NCI-H2107 treated with DMSO at 0.1 percent for 48 hours (cell line): ENCODE results near the gene MYCBP2.
"Not testable (repeated sequence)": the region's sequence is repeated elsewhere in the genome, so short reads cannot be mapped to it uniquely, and the experiment has no call there.

Experiments used
- DNase-seq: peaks from one replicate; lab custom pipeline; 2025; ENCODE audit not compliant: unreplicated experiment; lab: John Stamatoyannopoulos, UW

MYCBP2 gene

DNA sequence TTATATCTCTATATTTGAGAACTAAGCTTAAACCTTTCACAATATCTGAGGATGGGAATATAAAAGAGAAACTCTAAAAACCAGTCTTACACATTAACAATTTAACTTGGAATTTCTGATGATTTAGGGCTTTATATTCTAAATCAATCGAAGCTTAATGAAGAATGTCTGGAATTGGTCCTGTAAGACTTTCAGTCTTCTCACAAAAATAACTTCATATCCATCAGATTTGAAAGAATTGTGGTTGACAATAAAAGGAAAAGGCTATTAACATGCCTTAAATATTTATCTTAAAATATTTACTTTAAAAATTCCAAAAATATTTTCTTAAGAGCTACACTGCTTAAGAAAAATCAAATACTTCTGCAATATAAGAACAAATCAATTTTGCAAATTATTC, 27.3 kb downstream of the MYCBP2 start:
- no peak for DNase-seq

DNA sequence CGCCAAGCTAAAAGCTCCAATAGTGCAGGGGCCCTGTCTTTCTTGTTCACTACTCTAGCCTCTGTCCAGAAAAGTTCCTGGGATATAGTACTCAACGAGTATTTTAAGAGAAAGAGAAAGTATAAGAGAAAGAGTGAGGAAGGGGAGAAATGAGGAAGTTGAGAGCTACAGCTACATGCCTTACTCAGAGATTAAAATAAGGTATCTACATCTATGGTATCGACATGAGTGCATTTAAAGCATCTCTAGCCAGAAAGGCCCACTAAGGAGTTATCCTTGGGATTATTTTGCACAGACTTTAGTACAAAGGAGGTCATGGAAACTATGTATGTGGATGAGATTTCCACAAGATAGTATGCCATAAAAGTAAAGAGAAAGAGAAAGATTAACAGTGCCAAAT, 28.5 kb downstream of the MYCBP2 start:
- DNase-seq, result no peak

DNA sequence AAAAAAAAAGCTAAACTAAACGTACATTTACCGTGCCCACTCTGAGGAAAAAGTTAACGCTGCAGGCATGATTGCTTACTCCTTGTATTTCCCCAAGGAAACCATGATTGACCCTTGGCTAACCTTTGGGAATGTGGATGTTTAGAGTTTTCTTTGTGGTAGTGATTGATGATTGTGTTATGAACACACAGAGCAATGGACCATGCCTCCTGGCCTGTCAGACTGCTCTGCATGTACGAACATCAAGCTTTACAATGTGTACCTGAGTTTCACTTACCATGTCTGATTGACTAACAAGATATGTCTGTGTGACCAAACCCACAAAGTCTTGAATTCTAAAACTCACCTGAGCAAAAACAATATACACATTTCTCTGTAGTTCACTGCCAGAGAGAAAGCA, 35.1 kb downstream of the MYCBP2 start:
- DNase-seq, result no peak

DNA sequence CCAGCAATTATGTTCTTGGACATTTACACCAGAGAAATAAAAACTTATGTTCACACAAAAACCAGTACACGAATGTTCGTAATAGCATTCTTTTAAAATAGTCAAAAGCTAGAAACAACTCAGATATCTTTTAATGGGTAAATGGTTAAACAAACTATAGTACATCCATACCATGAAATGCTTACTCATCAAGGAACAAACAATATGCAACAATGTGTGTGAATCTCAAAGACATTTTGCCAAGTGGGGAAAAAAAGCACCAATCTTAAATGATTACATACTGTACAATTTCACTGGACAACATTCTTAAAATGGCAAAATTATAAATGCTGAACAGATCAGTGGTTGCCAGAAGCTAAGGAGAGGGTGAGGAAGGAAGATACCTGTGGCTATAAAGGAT, 36.6 kb downstream of the MYCBP2 start:
- DNase-seq, result no peak

DNA sequence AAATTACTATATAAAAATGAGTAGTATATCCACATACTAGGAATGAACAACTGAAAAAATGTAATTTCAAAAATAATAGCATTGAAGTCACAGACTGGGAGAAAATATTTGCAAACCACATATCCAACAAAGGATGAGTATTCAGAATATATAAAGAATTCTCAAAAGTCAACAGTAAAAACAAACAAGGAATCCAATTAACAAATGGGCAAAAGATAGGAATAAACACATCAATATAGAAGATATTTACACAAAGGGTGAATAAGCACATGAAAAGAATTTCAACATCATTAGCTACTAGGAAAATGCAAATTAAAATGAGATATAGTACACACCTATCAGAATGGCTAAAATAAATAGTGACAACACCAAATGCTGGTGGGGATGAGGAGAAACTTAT, 37.0 kb downstream of the MYCBP2 start:
- DNase-seq, result no peak

DNA sequence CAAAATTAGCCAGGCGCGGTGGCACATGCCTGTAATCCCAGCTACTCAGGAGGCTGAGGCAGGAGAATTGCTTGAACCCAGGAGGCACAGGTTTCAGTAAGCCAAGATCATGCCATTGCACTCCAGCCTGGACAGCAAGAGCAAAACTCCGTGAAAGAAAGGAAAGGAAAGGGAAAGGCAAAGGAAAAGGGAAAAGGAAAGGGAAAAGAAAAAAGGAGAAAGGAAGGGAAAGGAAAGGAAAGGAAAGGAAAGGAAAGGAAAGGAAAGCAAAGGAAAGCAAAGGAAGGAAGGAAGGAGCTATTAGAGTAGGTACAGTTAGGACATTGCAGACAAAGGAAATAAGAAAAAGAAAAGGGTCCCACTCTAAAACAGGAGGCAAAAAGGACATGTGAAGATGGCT, 41.3 kb downstream of the MYCBP2 start:
- not testable (repeated sequence) for DNase-seq

DNA sequence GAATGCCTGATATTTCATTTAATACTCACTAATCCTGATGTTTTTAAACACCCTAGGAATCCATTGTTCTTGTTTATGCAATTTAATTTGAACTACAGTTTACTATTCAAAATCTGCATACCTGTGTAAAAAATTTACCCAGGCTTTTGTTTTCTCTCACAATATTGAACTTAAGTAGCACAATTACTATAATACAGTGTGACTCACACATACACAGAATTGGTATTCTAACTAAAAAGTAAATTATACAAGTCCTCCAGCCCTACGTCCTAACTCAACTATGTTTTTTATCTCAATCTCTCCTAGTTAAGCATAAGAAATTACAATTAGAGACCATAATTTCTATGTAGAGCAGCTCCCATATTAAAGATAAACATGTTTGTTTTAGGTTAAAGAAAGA, 41.8 kb downstream of the MYCBP2 start:
- DNase-seq, result no peak

DNA sequence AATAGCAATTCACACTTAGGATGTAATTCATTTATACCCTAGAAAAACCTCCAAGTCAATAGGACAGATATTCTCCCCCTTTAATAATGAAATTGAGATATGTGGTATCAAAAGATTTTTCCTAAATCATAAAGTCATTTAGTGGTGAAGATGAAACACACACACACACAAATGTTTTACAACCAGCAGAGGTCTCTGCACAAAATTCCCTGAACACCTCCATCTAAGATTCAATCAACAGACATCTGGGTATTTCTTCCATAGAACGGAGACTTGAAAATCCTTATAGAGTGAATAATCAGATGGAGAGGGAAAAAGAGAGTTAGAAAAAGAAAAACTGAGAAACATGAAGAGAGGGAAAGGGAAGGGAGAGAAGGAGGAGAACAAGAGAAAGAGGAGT, 52.8 kb downstream of the MYCBP2 start:
- DNase-seq, result no peak

DNA sequence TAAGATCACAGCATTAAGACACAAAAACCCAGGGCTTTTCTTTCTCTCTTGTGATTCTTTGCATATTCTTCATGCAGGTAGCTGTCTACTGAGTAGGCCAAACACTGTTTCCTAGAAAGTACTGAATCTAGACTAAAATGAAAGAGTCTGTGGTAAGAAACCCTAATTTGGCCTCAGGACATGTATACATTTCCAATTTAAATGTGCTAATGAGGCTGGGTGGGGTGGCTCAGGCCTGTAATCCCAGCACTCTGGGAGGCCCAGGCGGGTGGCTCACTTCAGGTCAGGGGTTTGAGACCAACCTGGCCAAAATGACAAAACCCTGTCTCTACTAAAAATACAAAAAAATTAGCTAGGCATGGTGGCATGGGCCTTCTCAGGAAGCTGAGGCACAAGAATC, 57.8 kb downstream of the MYCBP2 start:
- no peak for DNase-seq

DNA sequence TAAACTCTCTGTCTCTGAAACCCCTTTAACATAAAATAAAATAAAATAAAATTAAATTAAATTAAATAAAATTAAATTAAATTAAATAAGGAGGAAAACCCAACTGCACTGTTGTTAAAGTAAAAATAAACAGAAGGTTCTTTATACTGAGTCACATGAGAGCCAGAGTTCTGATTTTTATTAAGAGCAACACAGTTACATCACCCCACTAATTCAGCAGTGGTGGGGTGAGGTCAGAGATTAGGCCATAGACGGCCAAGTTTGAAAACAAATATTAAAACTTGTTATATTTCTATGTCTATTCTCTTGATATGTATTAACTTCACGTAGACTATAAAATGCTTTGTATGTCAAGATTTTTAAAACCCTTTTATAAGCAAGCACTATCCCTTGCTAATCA, 59.5 kb downstream of the MYCBP2 start:
- no peak for DNase-seq

DNA sequence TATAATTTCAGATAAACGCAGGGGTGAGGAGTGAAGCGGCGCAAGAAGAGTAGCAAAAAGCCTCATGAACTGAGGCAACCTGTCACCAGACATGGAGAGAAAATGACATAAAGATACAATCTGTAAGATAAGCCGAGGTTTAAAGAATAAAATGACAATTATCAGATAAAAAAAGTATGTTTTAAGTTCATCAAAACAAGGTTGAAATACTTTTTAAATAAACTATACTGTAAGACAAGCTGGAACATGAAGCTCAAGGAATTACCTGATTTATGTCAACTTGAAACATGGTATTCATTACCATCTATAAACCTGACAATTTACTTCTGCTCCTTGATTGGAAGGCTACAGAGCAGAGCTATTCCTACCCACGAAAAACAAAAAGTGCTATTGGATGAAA, 61.6 kb downstream of the MYCBP2 start:
- DNase-seq, result no peak

DNA sequence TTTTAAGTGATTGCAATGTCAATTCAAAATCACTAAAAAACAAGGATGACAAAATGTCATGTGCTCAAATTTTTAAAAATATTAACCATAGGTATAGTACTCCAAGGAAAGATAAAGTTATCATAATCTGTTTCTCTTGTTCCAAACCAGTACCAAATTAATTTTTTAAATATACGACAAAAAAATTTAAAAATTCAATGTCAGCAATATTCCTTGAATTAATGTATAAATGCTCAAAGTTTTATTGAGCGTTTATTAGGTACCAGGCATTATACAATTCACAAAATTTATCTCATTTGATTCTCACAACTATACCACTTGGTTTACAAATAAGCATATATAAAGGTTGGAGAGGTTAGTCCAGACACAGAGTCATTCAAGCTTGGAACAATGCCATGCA, 64.7 kb downstream of the MYCBP2 start:
- DNase-seq, result no peak

DNA sequence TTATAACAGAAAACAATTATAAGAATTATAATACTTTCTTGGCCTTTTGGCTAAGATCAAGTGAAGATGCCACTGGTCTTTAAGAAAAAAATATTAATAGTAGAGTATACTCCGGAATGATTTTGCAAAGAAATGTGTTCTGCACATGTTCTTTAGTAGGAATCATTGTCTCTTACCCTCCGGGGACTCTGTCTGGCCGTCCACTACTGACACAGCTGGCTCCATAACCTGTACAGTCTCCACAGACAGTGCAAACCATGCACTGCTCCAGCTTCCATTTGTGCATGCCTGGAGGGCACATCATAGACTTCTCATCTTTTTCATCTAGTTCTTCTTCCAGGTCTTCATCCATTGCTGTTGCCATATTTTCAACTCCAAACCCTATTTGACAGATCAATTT, 75.9 kb downstream of the MYCBP2 start:
- no peak for DNase-seq

DNA sequence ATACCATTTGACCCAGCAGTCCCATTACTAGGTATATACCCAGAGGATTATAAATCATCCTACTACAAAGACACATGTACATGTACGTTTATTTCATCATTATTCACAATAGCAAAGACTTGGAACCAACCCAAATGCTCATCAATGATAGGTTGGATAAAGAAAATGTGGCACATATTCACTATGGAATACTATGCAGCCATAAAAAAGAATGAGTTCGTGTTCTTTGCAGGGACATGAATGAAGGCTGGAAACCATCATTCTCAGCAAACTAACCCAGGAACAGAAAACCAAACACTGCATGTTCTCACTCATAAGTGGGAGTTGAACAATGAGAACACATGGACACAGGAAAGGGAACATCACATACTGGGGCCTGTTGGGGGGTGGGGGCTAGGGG, 81.7 kb downstream of the MYCBP2 start:
- not testable (repeated sequence) for DNase-seq

DNA sequence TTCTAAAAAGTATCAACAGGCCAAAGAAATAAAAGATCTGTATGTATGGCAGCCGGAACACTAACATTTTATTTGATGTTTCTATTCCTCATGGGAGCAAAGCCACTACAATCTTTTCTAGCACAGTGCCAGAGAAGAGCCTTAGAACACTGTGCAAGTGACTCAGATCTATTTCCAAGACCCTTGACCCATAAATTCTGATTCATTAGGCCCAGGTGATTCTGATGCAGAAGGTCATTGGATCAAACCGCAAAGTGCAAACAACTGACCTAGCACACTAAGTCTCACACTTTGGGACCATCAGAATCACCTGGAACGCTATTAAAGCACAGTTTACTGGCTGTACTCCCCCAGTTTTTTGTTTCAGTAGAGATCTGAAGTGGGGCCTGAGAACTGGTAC, 87.6 kb downstream of the MYCBP2 start:
- DNase-seq, result no peak

DNA sequence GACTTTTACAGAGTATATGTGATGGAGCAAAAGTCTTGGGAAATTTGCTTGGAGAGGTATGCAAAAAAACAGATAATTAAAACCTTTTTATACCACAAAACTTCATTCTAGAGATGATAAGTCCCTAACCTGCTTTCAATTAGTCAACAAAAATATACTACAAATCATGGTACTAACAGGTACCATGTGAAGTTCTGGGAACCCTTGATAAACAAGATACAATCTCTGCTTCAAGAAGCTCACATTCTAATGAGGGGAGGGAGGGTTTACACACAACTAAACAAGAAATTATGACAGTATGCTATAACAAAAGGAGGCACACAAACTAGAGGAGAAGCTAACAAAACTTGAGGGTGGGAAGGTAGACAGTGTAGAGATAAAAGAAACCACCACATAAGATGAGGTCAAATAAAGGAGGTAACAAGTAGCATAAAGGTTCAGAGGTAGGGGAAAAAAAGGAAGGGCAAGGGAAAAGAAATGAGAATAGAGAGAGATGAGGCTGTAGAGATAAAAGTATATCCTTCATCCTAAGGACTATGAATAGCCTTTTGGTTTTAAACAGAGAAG, 91.4 kb downstream of the MYCBP2 start:
- DNase-seq, result no peak

DNA sequence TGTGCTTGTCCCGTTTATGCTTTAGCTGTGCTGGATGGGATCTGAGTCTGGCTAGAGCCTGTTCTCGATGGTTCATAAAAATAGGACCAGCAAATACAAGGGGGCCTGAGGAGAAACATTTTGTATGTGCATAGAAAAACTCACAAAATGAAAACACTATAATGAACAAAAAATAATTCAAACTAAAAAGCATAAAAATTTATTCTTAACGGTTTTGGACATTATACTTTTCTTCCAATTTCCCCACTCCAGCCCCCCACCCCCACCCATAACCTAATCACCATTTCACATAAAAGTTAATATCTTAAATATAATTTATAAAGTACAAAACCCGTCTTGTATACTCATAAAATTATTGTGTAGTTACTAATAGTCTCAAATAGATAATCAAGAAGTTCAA, 93.7 kb downstream of the MYCBP2 start:
- DNase-seq, result no peak

DNA sequence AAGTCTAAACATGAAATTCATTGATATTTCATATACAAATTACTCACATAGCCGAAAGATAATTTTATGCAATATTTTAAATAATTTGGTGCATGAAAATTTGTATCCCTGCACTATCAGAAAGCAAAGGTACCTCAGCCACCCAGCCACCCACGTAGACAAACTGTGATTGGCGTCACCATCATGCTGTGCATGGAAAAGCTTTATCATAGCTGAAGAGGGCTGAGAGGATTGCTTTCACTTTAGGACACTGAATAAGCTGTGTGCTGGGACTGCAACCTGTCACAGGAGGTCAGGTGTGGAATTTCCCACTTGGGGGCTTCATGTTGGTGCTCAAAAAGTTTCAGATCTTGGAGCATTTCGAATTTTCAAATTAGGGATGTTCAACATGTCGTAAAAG, 96.3 kb downstream of the MYCBP2 start:
- no peak for DNase-seq

DNA sequence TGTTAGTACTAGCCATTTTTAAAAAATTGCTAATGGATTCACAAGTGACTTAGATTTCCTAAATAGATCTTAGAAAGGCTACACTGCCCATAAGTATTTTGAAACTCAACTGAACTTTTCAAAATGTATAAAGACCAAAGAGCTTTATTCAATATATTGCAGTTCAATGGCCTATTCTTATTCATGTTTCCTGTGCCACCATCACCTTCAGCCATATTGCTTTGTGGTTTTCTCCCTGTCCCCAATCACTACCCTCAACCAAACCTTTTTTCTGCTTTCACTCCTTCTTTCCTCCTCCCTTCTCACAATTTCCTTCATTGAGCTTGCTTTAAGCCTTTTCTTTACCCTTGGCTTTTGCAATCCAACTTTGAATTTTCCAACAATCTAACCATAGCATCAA, 100.9 kb downstream of the MYCBP2 start:
- DNase-seq, result no peak

DNA sequence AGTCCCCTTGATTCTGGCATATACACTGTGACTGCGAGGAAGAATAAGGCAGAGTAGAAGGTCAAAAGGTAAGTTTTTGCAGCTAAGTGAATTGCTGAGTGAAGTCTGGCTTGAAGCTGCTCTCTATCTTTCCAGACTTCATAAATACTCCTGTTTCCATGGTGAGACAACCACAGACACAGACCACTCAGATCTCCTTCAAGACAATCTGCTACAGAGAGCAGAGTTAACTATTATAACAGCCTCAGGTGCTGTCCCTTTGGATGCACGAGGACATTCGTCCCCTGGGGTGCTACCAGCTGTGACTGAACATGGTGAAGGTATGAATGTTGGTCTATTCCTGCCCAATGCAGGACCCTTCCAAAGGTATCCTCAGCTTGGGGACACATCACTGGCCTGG, 104.0 kb downstream of the MYCBP2 start:
- DNase-seq, result no peak

DNA sequence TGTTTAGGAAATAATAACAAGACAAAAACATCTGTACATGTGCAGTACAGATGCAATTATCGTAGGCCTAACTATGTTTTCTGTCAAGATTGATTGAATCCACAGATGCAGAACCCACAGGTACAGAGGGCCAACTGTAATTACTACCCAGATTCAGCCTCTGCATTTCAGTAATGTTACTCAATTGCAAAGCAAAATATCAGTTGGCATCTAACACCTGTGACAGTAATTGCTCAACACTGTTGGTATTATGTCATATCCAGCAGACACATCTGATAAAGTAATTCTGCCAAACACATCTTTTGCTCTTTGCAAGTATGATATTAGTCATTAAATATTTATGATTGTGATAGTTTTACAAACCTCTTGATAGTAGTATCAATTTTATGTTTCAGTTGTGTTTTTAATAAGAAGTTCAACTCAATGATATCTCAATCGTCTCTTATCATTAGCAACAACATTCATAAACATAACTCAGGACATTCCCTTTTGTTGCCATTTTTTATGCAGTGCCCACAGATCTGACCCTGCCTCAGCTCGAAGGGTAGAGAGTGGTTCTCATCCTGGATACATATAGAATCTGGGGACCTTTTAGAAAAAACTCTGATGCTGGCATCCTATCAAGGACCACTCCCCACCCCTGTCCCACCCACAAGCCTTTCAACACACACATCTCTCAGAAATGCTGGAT, 104.7 kb downstream of the MYCBP2 start:
- DNase-seq, result no peak

DNA sequence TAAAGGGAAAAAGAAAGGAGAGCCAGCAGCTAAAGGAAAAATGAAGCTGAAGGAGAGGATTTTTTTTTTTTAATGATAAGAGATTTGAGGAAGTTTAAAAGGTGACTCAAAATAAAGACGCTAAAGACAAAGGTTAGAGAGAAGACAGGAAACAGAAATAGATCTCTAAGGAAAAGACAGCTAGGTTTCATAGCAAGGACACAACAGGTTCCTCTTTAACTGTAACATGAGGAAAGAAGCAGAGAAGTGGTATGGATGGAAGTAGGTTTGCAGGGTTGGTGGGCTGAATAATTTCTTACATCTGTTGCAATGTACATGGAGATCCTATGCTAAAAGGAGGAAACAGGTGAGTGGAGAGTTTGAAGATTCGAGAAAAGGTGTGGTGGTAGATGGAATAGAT, 107.5 kb downstream of the MYCBP2 start:
- no peak for DNase-seq

DNA sequence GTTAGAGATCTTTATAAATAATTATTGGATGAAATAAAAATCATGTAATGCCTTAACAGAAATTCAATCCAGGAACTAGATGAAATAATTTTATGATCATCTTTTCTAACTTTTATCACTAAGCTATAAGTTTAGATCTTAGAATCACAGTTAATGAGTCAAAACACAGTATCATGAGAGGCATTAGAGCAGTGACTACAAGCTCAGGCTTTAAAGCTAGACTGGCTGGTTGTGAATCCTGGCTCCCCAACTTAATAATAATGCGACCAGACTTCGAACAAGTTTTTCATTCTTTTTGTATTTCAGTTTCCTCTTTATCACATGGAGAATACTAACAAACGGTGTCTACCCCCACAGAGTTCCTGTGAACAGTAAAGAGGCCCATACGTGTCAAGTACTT, 108.6 kb downstream of the MYCBP2 start:
- no peak for DNase-seq
